Transverse colon (tissue), 4 donors: ENCODE data around the gene OR1F1. TPM values are rescaled to one million over a fixed set of nuclear protein-coding genes. Genes with fewer than 3 reads are reported as not detected.

Experiments
- DNase-seq: peaks from one replicate; pipeline ENCODE4 v3.0.0-alpha.2; 2019
- H3K27ac ChIP-seq, 4 donors: fragments of 200-600 bp; sonication (generic); 2 replicates each; pipeline ENCODE4 v1.5.1; 2016 to 2018; ENCODE audit warnings: inconsistent platforms in 4 of 4
- H3K27me3 ChIP-seq: fragments of 200-600 bp; sonication (generic); 2 replicates; pipeline ENCODE4 v1.5.1; 2017; ENCODE audit warnings: inconsistent platforms
- H3K36me3 ChIP-seq, 4 donors: fragments of 200-600 bp; sonication (generic); 2 replicates each; pipeline ENCODE4 v1.5.1; 2017 to 2019; ENCODE audit warnings: inconsistent platforms in 4 of 4
- H3K4me1 ChIP-seq, 4 donors: fragments of 200-600 bp; sonication (generic); 2 replicates each; pipeline ENCODE4 v1.5.1; 2017 to 2020; ENCODE audit warnings: inconsistent platforms in 4 of 4
- H3K4me3 ChIP-seq, 4 donors: fragments of 200-600 bp; sonication (generic); 1 replicate in 1 of 4; 2 replicates in 3 of 4; pipeline versions ENCODE4 v1.5.1 to v1.6.1; 2017 to 2019; ENCODE audit warnings: inconsistent platforms in 4 of 4
- H3K9me3 ChIP-seq, 2 donors: fragments of 200-600 bp; sonication (generic); 2 replicates each; pipeline ENCODE4 v1.5.1; 2017 to 2019; ENCODE audit warnings: inconsistent platforms in 2 of 2
- EP300 ChIP-seq: sonication (generic); formaldehyde crosslinking; IDR thresholded peaks from one replicate; pipeline ENCODE4 v1.6.1; 2017; ENCODE audit warnings: antibody characterized with exemption, low read depth
- POLR2A ChIP-seq: fragments of 450-650 bp; IDR thresholded peaks from one replicate; pipeline ENCODE4 v1.6.1; 2016; ENCODE audit warnings: antibody characterized with exemption, mild to moderate bottlenecking, moderate library complexity
- POLR2AphosphoS5 ChIP-seq, 3 donors: sonication (generic); formaldehyde crosslinking; IDR thresholded peaks; one replicate each; pipeline ENCODE4 v1.6.1; 2016; ENCODE audit warnings: antibody characterized with exemption in 3 of 3
- WGBS, 2 donors: methylation state at CpG; one replicate each; pipeline ENCODE4 v1.1.5; 2018; ENCODE audit warnings: low coverage in 1 of 2; 5-methylcytosine and 5-hydroxymethylcytosine counted together
- in situ Hi-C, 4 donors: fragments of 200-750 bp; cut with MboI; loops; one replicate each; pipeline versions ENCODE4 v1.15.0 to v1.15.1; 2017; ENCODE audit warnings: low sequenced_read_pairs in 3 of 4, low pct_ligation_motif_present in 1 of 4, low pct_unique_long_range_greater_than_20kb in 1 of 4
- intact Hi-C: fragments of 100-400 bp; cut with DNase I; formaldehyde crosslinking; loops from one replicate; pipeline ENCODE4 v1.15.1; 2023; ENCODE audit warnings: low total_unique reads
- total RNA-seq, 4 donors: library from RNA; depleted of rRNA; stranded (reverse); fragments of >200 nt; gene quantifications; one replicate each; pipeline ENCODE4 v1.1.0, GENCODE V29; 2016
- TF ChIP-seq, protein P1 (sequence below), 5 experiments: fragments of 200-600 bp in 3 of 5; fragments of 450-650 bp in 2 of 5; sonication (generic) in 3 of 5; IDR thresholded peaks; 1 replicate in 2 of 5; 2 replicates in 3 of 5; pipeline ENCODE4 v1.5.1; 2016 to 2017; ENCODE audit warnings: antibody characterized with exemption in 5 of 5, inconsistent platforms in 3 of 5, mild to moderate bottlenecking in 2 of 5, moderate library complexity in 1 of 5

The OR1F1 gene
- total RNA-seq, 4 donors from 2014 or later, result not detected

DNA sequence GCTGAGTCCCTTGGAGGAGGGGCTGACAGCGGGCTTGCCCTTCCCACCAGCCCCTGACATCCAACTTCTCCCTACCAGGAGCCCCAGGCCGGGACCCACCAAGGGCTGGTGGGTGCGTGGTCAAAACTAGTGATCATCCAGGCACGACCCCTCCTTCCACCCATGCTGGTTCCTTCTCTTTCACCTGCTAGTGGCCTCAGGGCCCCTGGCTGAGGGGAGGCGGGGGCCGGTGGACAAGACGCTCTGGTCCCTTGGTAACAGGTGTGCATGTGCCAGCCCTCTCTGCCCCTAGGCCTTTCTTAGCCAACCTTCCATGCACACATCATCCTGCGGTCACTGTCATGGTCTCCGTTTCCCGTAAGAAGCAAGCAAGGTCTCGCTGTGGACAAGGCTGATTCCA lies 44.8 kb upstream of the OR1F1 start:
- Histone ChIP-seq H3K27me3 (no peaks in the 10 kb centered on the region), H3K9me3 (no peaks in the 10 kb centered on the region), H3K4me1 (peaks cover 0 to 14% (median 13%) of the 10 kb centered on the region in 4 donors), H3K36me3 (peaks cover 0 to 15% (median 2%) of the 10 kb centered on the region in 4 donors), H3K4me3 (no peak overlapping the region), H3K27ac (peak overlapping the region in 2 of 4 donors; percentile 67 to 73)
- TF ChIP-seq POLR2AphosphoS5 (IDR thresholded peaks at IDR 0.05) (no peak), EP300 (no peak), POLR2A (no peak)
- TF ChIP-seq, protein P1, sequence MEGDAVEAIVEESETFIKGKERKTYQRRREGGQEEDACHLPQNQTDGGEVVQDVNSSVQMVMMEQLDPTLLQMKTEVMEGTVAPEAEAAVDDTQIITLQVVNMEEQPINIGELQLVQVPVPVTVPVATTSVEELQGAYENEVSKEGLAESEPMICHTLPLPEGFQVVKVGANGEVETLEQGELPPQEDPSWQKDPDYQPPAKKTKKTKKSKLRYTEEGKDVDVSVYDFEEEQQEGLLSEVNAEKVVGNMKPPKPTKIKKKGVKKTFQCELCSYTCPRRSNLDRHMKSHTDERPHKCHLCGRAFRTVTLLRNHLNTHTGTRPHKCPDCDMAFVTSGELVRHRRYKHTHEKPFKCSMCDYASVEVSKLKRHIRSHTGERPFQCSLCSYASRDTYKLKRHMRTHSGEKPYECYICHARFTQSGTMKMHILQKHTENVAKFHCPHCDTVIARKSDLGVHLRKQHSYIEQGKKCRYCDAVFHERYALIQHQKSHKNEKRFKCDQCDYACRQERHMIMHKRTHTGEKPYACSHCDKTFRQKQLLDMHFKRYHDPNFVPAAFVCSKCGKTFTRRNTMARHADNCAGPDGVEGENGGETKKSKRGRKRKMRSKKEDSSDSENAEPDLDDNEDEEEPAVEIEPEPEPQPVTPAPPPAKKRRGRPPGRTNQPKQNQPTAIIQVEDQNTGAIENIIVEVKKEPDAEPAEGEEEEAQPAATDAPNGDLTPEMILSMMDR (IDR thresholded peaks at IDR 0.05), result no peak
- WGBS, 2 donors, result 91% methylated on average over 11 of the region's 11 CpGs; no CpG with 5 or more reads in 1 of the 2 donors
- intact Hi-C loops, result no loop called here
- no peak for DNase-seq
- in situ Hi-C loops, result loop anchor here in 1 of 4 donors (25.0 kb wide), 1 partner anchor 106 kb away; the partner anchor contains the start of genes BICDL2 and MMP25

- WGBS, 2 donors, result 53 to 70% methylated on average over 3 to 13 of the region's 23 CpGs
- TF ChIP-seq POLR2AphosphoS5 (IDR thresholded peaks at IDR 0.05) (peak in 2 of 3 donors; percentile 13 to 28), POLR2A (peak; percentile 56), EP300 (no peak)
- H3K27ac ChIP-seq, result peak overlapping the region in 3 of 4 donors; percentile 28 to 73 (median 67)
- H3K4me3 ChIP-seq, result peak overlapping the region in 1 of 4 donors; percentile 8
- peak; percentile 79 for DNase-seq
- H3K4me1 ChIP-seq, result peaks cover 0 to 14% (median 13%) of the 10 kb centered on the region in 4 donors
- no peaks in the 10 kb centered on the region for H3K9me3 ChIP-seq
- in situ Hi-C loops (loop anchor here in 1 of 4 donors (25.0 kb wide), 1 partner anchor 106 kb away; the partner anchor contains the start of genes BICDL2 and MMP25), intact Hi-C loops (no loop called here)
- H3K36me3 ChIP-seq, result peaks cover 0 to 15% (median 2%) of the 10 kb centered on the region in 4 donors
- H3K27me3 ChIP-seq, result no peaks in the 10 kb centered on the region
Observed at GRCh38 chr16:3143598-3144320, 44.2 kb upstream of the OR1F1 start.

DNA sequence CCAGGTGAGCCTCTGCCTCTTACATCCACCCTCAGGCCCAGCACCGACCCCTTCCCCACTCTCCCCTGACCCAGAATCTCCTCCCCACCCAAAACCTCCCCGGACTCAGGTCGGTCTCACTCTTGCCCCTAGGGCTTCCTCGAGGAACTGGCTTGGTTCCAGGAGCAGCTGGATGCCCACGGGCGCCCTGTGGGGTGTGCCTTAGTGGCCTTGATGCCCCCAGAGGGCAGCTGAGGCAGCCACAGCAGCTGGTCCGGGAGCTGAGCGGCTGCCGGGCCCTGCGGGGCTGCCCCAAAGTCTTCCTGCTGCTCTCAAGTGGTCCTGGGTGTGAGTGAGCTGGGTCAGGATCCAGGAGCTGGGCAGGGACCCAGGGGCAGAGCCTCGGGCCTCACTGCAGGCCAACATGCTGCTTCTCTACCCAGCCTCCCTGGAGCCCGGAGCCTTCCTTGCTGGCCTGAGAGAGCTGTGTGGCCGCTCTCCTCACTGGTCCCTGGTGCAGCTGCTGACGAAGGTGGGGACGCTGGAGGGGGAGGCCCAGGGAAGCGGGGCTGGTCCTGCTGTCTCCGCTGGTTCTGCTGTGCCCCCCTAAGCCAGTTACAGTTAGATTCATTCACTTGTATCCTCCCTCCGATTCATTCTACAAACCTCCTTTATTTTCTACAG lies 43.6 kb upstream of the OR1F1 start:
- TF ChIP-seq EP300 (no peak), POLR2AphosphoS5 (IDR thresholded peaks at IDR 0.05) (no peak), POLR2A (no peak)
- TF ChIP-seq, protein P1 (IDR thresholded peaks at IDR 0.05), result no peak
- 46 to 100% methylated on average over 1 to 12 of the region's 18 CpGs for WGBS, 2 donors
- DNase-seq, result no peak
- H3K36me3 ChIP-seq, result peaks cover 0 to 15% (median 2%) of the 10 kb centered on the region in 4 donors
- H3K27ac ChIP-seq, result peak overlapping the region in 3 of 4 donors; percentile 28 to 73 (median 67)
- H3K4me1 ChIP-seq, result peaks cover 3 to 17% (median 15%) of the 10 kb centered on the region in 4 donors
- intact Hi-C loops, result no loop called here
- in situ Hi-C loops, result loop anchor here in 1 of 4 donors (25.0 kb wide), 1 partner anchor 107 kb away; the partner anchor contains the start of genes BICDL2 and MMP25
- H3K4me3 ChIP-seq, result peak overlapping the region in 1 of 4 donors; percentile 8
- H3K9me3 ChIP-seq, result no peaks in the 10 kb centered on the region
- no peaks in the 10 kb centered on the region for H3K27me3 ChIP-seq

GRCh38 chr16:3145151-3145550 lies 42.9 kb upstream of the OR1F1 start:
- Histone ChIP-seq H3K4me3 (no peak overlapping the region), H3K9me3 (no peaks in the 10 kb centered on the region), H3K36me3 (peaks cover 0 to 15% (median 2%) of the 10 kb centered on the region in 4 donors), H3K27me3 (no peaks in the 10 kb centered on the region), H3K27ac (no peak overlapping the region), H3K4me1 (peaks cover 4 to 24% (median 18%) of the 10 kb centered on the region in 4 donors)
- intact Hi-C loops (no loop called here), in situ Hi-C loops (loop anchor here in 1 of 4 donors (25.0 kb wide), 1 partner anchor 108 kb away; the partner anchor contains the start of genes BICDL2 and MMP25)
- 73% methylated on average over 10 of the region's 10 CpGs; no CpG with 5 or more reads in 1 of the 2 donors for WGBS, 2 donors
- TF ChIP-seq POLR2AphosphoS5 (IDR thresholded peaks at IDR 0.05) (no peak), POLR2A (no peak), EP300 (no peak)
- TF ChIP-seq, protein P1 (IDR thresholded peaks at IDR 0.05), result no peak
- DNase-seq, result no peak
